Measurements from ENCODE around the gene FARP2. TPM values are rescaled to one million over a fixed set of nuclear protein-coding genes. Genes with fewer than 3 reads are reported as not detected.

FARP2 gene
- total and polyA plus RNA-seq, 2 of the 13 experiments (the other 11 are each of a cell fraction or from before 2014, with no cell fraction given) = 28.0 to 45.4 TPM

DNA sequence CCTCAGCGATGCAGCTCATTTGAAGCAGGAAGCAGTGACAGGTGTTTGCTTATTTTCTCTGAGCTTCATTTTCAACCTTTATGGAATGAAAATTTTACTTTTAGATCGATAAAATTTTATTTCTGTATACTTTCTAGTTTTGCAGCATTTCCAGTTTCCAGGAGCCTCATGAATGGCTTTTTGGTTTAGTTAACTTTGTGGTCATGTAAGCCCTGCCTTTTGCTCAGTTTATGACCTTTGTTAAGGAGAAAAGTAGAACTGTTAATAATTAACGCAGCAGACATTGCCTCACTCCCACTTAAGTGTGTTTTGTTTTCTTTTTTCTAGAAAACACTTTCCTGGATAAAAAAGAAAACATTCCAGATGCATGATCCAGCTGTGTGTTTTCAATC, 4.4 kb upstream of the FARP2 start (continued):
- TF ChIP-seq, protein P1, sequence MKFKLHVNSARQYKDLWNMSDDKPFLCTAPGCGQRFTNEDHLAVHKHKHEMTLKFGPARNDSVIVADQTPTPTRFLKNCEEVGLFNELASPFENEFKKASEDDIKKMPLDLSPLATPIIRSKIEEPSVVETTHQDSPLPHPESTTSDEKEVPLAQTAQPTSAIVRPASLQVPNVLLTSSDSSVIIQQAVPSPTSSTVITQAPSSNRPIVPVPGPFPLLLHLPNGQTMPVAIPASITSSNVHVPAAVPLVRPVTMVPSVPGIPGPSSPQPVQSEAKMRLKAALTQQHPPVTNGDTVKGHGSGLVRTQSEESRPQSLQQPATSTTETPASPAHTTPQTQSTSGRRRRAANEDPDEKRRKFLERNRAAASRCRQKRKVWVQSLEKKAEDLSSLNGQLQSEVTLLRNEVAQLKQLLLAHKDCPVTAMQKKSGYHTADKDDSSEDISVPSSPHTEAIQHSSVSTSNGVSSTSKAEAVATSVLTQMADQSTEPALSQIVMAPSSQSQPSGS (CRISPR knock-in tag; IDR thresholded peaks at IDR 0.05) = peak; percentile 19; the same call in 1 of the 2 replicates
- TF ChIP-seq, protein P2, sequence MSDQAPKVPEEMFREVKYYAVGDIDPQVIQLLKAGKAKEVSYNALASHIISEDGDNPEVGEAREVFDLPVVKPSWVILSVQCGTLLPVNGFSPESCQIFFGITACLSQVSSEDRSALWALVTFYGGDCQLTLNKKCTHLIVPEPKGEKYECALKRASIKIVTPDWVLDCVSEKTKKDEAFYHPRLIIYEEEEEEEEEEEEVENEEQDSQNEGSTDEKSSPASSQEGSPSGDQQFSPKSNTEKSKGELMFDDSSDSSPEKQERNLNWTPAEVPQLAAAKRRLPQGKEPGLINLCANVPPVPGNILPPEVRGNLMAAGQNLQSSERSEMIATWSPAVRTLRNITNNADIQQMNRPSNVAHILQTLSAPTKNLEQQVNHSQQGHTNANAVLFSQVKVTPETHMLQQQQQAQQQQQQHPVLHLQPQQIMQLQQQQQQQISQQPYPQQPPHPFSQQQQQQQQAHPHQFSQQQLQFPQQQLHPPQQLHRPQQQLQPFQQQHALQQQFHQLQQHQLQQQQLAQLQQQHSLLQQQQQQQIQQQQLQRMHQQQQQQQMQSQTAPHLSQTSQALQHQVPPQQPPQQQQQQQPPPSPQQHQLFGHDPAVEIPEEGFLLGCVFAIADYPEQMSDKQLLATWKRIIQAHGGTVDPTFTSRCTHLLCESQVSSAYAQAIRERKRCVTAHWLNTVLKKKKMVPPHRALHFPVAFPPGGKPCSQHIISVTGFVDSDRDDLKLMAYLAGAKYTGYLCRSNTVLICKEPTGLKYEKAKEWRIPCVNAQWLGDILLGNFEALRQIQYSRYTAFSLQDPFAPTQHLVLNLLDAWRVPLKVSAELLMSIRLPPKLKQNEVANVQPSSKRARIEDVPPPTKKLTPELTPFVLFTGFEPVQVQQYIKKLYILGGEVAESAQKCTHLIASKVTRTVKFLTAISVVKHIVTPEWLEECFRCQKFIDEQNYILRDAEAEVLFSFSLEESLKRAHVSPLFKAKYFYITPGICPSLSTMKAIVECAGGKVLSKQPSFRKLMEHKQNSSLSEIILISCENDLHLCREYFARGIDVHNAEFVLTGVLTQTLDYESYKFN (CRISPR knock-in tag; conservative IDR thresholded peaks at IDR 0.05) = peak; percentile 86
- no peak for TF ChIP-seq ZBTB1 (CRISPR knock-in tag; IDR thresholded peaks at IDR 0.05; ENCODE audit: borderline replicate concordance)
- TF ChIP-seq, protein P3, sequence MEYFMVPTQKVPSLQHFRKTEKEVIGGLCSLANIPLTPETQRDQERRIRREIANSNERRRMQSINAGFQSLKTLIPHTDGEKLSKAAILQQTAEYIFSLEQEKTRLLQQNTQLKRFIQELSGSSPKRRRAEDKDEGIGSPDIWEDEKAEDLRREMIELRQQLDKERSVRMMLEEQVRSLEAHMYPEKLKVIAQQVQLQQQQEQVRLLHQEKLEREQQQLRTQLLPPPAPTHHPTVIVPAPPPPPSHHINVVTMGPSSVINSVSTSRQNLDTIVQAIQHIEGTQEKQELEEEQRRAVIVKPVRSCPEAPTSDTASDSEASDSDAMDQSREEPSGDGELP (IDR thresholded peaks at IDR 0.05; ENCODE audit: borderline replicate concordance, low read depth) = 0 out of 2 replicates have a peak, but pooled peaks have one; percentile 43
- peak; percentile 28; the same call in 1 of the 3 replicates for TF ChIP-seq MXI1 (IDR thresholded peaks at IDR 0.05; ENCODE audit: borderline replicate concordance, low read depth, low read length)
- peak; percentile 97 for TF ChIP-seq BCL6 (CRISPR knock-in tag; IDR thresholded peaks at IDR 0.05)
- TF ChIP-seq KDM6A (CRISPR knock-in tag; IDR thresholded peaks at IDR 0.05; ENCODE audit: low read depth) = no peak
- TF ChIP-seq ZNF510 (CRISPR knock-in tag; IDR thresholded peaks at IDR 0.05; ENCODE audit: low read depth) = no peak
- peak; percentile 60; the same call in 1 of the 2 replicates for TF ChIP-seq FOXK1 (CRISPR knock-in tag; IDR thresholded peaks at IDR 0.05; ENCODE audit: borderline replicate concordance, low read depth)
- TF ChIP-seq STAT5B (CRISPR knock-in tag; IDR thresholded peaks at IDR 0.05) = no peak
- no peak for TF ChIP-seq NONO (IDR thresholded peaks at IDR 0.05)
- TF ChIP-seq NONO (CRISPR knock-in tag; conservative IDR thresholded peaks at IDR 0.05) = no peak
- no peak for TF ChIP-seq MAZ (IDR thresholded peaks at IDR 0.05; ENCODE audit: borderline replicate concordance, low read depth, low read length)
- no peak; the same call in 1 of the 2 replicates for TF ChIP-seq MAZ (CRISPR knock-in tag; IDR thresholded peaks at IDR 0.05; ENCODE audit: low read depth)
- peak; percentile 54; the same call in 1 of the 2 replicates for TF ChIP-seq SOX5 (CRISPR knock-in tag; IDR thresholded peaks at IDR 0.05; ENCODE audit: borderline replicate concordance)
- no peak for TF ChIP-seq ZNF292 (CRISPR knock-in tag; IDR thresholded peaks at IDR 0.05; ENCODE audit: borderline replicate concordance, low read depth)
- TF ChIP-seq FOXP1 (IDR thresholded peaks at IDR 0.05) = 0 out of 2 replicates have a peak, but pooled peaks have one; percentile 16
- peak; percentile 91 for TF ChIP-seq FOXP1 (CRISPR knock-in tag; IDR thresholded peaks at IDR 0.05)
- TF ChIP-seq GABPA (IDR thresholded peaks at IDR 0.05; ENCODE audit: low read depth, low read length) = no peak
- TF ChIP-seq GABPA (CRISPR knock-in tag; IDR thresholded peaks at IDR 0.05; ENCODE audit: low read depth) = no peak
- TF ChIP-seq EP300 (IDR thresholded peaks at IDR 0.05; ENCODE audit: low read depth in 2 of 2, low read length in 2 of 2) = peak in 1 of 2 experiments; percentile 71; a peak in 2 of 4 replicates
- TF ChIP-seq EP300 (CRISPR knock-in tag; IDR thresholded peaks at IDR 0.05; ENCODE audit: borderline replicate concordance) = no peak
- no peak for TF ChIP-seq HDAC2 (CRISPR knock-in tag; IDR thresholded peaks at IDR 0.05)
- TF ChIP-seq ZFP82 (CRISPR knock-in tag; IDR thresholded peaks at IDR 0.05; ENCODE audit: borderline replicate concordance) = peak; percentile 58; the same call in 1 of the 2 replicates
- TF ChIP-seq NR2F2 (IDR thresholded peaks at IDR 0.05; ENCODE audit: borderline replicate concordance, low read depth) = peak; percentile 52
- TF ChIP-seq GFI1 (CRISPR knock-in tag; IDR thresholded peaks at IDR 0.05; ENCODE audit: borderline replicate concordance) = 0 out of 2 replicates have a peak, but pooled peaks have one; percentile 15
- TF ChIP-seq RFXAP (CRISPR knock-in tag; IDR thresholded peaks at IDR 0.05; ENCODE audit: borderline replicate concordance) = no peak
- TF ChIP-seq LCORL (IDR thresholded peaks at IDR 0.05) = no peak
- TF ChIP-seq LCORL (CRISPR knock-in tag; IDR thresholded peaks at IDR 0.05) = peak; percentile 71

All from HepG2 (cell line).